Ishikawa (cell line): Measurements from ENCODE around the gene C4orf50.

Experiments used
- CEBPB ChIP-seq: IDR thresholded peaks from 2 replicates; pipeline ENCODE4 v1.6.1; 2012
- CREB1 ChIP-seq: IDR thresholded peaks from 2 replicates; pipeline ENCODE4 v1.6.1; 2012; ENCODE audit warnings: low read depth
- EGR1 ChIP-seq: IDR thresholded peaks from 2 replicates; pipeline ENCODE4 v1.6.1; 2012
- EP300 ChIP-seq: IDR thresholded peaks from 2 replicates; pipeline ENCODE4 v1.6.1; 2012; ENCODE audit warnings: borderline replicate concordance
- FOXM1 ChIP-seq: IDR thresholded peaks from 2 replicates; pipeline ENCODE4 v1.6.1; 2012; ENCODE audit warnings: low read depth, borderline replicate concordance
- NFIC ChIP-seq: IDR thresholded peaks from 2 replicates; pipeline ENCODE4 v1.6.1; 2012
- RAD21 ChIP-seq: IDR thresholded peaks from 2 replicates; pipeline ENCODE4 v1.6.1; 2012; ENCODE audit warnings: low read depth
- REST ChIP-seq: IDR thresholded peaks from 2 replicates; pipeline ENCODE4 v1.6.1; 2012; ENCODE audit warnings: low read depth, mild to moderate bottlenecking
- TAF1 ChIP-seq: IDR thresholded peaks from 2 replicates; pipeline ENCODE4 v1.6.1; 2012; ENCODE audit warnings: low read depth, mild to moderate bottlenecking
- TCF12 ChIP-seq: IDR thresholded peaks from 2 replicates; pipeline ENCODE4 v1.6.1; 2012; ENCODE audit warnings: low read depth
- TEAD4 ChIP-seq: IDR thresholded peaks from 2 replicates; pipeline ENCODE4 v1.6.1; 2012
- YY1 ChIP-seq: IDR thresholded peaks from 2 replicates; pipeline ENCODE4 v1.6.1; 2012; ENCODE audit warnings: low read depth
- ZBTB7A ChIP-seq: IDR thresholded peaks from 2 replicates; pipeline ENCODE4 v1.6.1; 2012; ENCODE audit warnings: low read depth
- TF ChIP-seq, protein P1 (sequence below): IDR thresholded peaks from 2 replicates; pipeline ENCODE4 v1.6.1; 2012
- TF ChIP-seq, protein P2 (sequence below): IDR thresholded peaks from 2 replicates; pipeline ENCODE4 v1.6.1; 2012

Gene C4orf50

DNA sequence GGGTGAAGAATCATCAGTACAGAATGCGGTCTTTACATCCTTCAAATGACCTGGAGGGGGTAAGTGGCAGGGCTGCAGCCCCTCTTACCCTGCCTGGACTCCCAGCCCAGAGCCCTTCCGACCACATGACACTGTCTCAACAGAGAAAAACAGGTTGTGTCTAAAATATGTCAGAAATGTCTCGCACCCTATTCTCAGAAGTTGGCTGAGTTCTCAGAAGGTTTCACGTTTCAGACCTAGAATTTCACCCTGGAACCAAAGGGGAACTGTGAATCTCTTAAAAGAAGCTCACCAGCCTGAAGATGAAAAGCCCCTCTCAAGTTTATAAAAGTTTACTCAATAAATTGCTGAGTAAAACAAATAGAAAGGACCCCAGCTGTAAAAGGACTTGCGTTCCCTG is 118.3 kb downstream of the C4orf50 start:
- TF ChIP-seq CREB1 (no peak), EGR1 (no peak), EP300 (no peak), NFIC (no peak), TAF1 (no peak), TEAD4 (no peak), YY1 (no peak), REST (no peak), CEBPB (no peak), FOXM1 (no peak), TCF12 (no peak), ZBTB7A (no peak), RAD21 (no peak)
- TF ChIP-seq, protein P1, sequence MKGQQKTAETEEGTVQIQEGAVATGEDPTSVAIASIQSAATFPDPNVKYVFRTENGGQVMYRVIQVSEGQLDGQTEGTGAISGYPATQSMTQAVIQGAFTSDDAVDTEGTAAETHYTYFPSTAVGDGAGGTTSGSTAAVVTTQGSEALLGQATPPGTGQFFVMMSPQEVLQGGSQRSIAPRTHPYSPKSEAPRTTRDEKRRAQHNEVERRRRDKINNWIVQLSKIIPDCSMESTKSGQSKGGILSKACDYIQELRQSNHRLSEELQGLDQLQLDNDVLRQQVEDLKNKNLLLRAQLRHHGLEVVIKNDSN, result no peak
- TF ChIP-seq, protein P2, sequence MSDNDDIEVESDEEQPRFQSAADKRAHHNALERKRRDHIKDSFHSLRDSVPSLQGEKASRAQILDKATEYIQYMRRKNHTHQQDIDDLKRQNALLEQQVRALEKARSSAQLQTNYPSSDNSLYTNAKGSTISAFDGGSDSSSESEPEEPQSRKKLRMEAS, result no peak

GRCh38 chr4:5899396-5899795 is 118.8 kb downstream of the C4orf50 start:
- no peak for TF ChIP-seq TEAD4
- TF ChIP-seq YY1, result no peak
- TF ChIP-seq, protein P2, result no peak
- no peak for TF ChIP-seq TAF1
- TF ChIP-seq CREB1, result no peak
- TF ChIP-seq CEBPB, result no peak
- no peak for TF ChIP-seq EP300
- TF ChIP-seq, protein P1, result no peak
- no peak for TF ChIP-seq NFIC
- TF ChIP-seq REST, result no peak
- TF ChIP-seq ZBTB7A, result no peak

GRCh38 chr4:5897674-5898073 is 120.6 kb downstream of the C4orf50 start:
- no peak for TF ChIP-seq TCF12
- no peak for TF ChIP-seq CEBPB
- TF ChIP-seq, protein P2, result no peak
- TF ChIP-seq NFIC, result no peak
- TF ChIP-seq ZBTB7A, result no peak
- TF ChIP-seq TAF1, result no peak
- no peak for TF ChIP-seq RAD21
- no peak for TF ChIP-seq CREB1

GRCh38 chr4:5895287-5895686 is 122.9 kb downstream of the C4orf50 start:
- TF ChIP-seq CEBPB, result no peak
- TF ChIP-seq, protein P1, result no peak
- TF ChIP-seq RAD21, result no peak
- TF ChIP-seq NFIC, result no peak
- no peak for TF ChIP-seq CREB1
- TF ChIP-seq REST, result no peak
- no peak for TF ChIP-seq EGR1
- TF ChIP-seq TAF1, result no peak
- TF ChIP-seq YY1, result no peak
- TF ChIP-seq, protein P2, result no peak
- no peak for TF ChIP-seq EP300
- no peak for TF ChIP-seq ZBTB7A
- no peak for TF ChIP-seq TCF12
- TF ChIP-seq TEAD4, result no peak
- no peak for TF ChIP-seq FOXM1
